ENCODE data around the gene MAGED2.

DNA sequence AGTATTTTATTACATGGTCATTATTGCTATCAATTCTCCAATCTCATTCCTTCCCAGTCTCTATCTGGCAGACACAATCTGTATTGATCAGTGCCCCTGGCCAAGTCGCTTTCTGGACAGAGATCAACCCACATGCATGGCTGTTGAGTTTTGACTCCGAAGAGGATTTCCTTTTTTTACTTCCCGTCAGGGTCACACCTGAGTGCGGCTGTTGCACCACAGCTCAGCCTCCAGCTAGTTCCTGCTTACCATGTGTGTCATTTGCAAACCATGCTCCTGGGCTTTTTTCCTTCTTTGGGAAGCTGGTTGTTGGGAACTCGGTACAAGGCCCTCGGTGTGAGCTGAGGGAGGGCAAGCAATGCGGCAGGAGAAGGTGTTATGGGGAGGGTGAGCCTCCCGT is 11.7 kb downstream of the MAGED2 start:
- TF ChIP-seq, protein P1, sequence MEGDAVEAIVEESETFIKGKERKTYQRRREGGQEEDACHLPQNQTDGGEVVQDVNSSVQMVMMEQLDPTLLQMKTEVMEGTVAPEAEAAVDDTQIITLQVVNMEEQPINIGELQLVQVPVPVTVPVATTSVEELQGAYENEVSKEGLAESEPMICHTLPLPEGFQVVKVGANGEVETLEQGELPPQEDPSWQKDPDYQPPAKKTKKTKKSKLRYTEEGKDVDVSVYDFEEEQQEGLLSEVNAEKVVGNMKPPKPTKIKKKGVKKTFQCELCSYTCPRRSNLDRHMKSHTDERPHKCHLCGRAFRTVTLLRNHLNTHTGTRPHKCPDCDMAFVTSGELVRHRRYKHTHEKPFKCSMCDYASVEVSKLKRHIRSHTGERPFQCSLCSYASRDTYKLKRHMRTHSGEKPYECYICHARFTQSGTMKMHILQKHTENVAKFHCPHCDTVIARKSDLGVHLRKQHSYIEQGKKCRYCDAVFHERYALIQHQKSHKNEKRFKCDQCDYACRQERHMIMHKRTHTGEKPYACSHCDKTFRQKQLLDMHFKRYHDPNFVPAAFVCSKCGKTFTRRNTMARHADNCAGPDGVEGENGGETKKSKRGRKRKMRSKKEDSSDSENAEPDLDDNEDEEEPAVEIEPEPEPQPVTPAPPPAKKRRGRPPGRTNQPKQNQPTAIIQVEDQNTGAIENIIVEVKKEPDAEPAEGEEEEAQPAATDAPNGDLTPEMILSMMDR (IDR thresholded peaks at IDR 0.05; ENCODE audit: poor library complexity) = no peak
- TF ChIP-seq EZH2phosphoT487 (IDR thresholded peaks at IDR 0.05; ENCODE audit: low read depth, severe bottlenecking, unreplicated experiment) = no peak

Measured in hepatocyte (in vitro differentiated cells).